K562 (cell line): ENCODE measurements around the gene DNAJC8. TPM values are rescaled to one million over a fixed set of nuclear protein-coding genes. Genes with fewer than 3 reads are reported as not detected.

ENCODE experiments used
- ERF ChIP-seq: fragments of 450-650 bp; formaldehyde crosslinking; IDR thresholded peaks from 2 replicates; pipeline ENCODE4 v1.4.0; 2020; ENCODE audit warnings: mild to moderate bottlenecking, mixed read lengths
- ETV5 ChIP-seq: sonication (generic); formaldehyde crosslinking; IDR thresholded peaks from 2 replicates; pipeline ENCODE4 v1.4.0; 2020; ENCODE audit warnings: low read depth, mild to moderate bottlenecking, missing genetic modification reagents
- FOXM1 ChIP-seq, 2 experiments: fragments of 450-650 bp in 1 of 2; sonication (generic) in 1 of 2; formaldehyde crosslinking in 1 of 2; IDR thresholded peaks; 2 replicates each; pipeline versions ENCODE4 v1.6.1 to v1.9.0; 2017 to 2022; ENCODE audit warnings: low read depth in 2 of 2, mild to moderate bottlenecking in 2 of 2, missing genetic modification reagents in 1 of 2, moderate library complexity in 1 of 2
- HEY1 ChIP-seq: fragments of 250-450 bp; sonication (Bioruptor Pico); IDR thresholded peaks from 2 replicates; pipeline ENCODE4 v1.5.0; 2020; ENCODE audit warnings: mild to moderate bottlenecking, moderate library complexity, borderline replicate concordance
- HSF4 ChIP-seq: fragments of 250-450 bp; sonication (Bioruptor Pico); IDR thresholded peaks from 2 replicates; pipeline ENCODE4 v2.1.2; 2022; ENCODE audit warnings: mild to moderate bottlenecking, moderate library complexity, borderline replicate concordance
- MCM7 ChIP-seq, 2 experiments: fragments of 450-650 bp; IDR thresholded peaks; 2 replicates each; pipeline ENCODE4 v1.6.1; 2016 to 2018
- PPARD ChIP-seq: fragments of 250-450 bp; sonication (Bioruptor Pico); IDR thresholded peaks from 2 replicates; pipeline ENCODE4 v1.8.0; 2022; ENCODE audit warnings: inconsistent platforms, mild to moderate bottlenecking, moderate library complexity
- SRSF1 ChIP-seq: fragments of 200-400 bp; formaldehyde crosslinking; IDR thresholded peaks from 2 replicates; pipeline ENCODE4 v1.6.1; 2017; ENCODE audit warnings: mild to moderate bottlenecking, low read depth, low read length, moderate library complexity
- ZNF23 ChIP-seq: fragments of 250-450 bp; sonication (Bioruptor Pico); IDR thresholded peaks from 2 replicates; pipeline ENCODE4 v1.4.0; 2020; ENCODE audit warnings: mild to moderate bottlenecking
- polyA plus RNA-seq, 8 experiments: library from polyadenylated mRNA; depleted of rRNA in 4 of 8; stranded (reverse) in 5 of 8; unstranded in 3 of 8; fragments of >200 nt; fragmentation: Nextera tagmentation in 2 of 8; fragmentation: Illumina TruSeq in 1 of 8; extraction: Ambion mirVana in 2 of 8; extraction: Trizol in 1 of 8; gene quantifications; 2 replicates each; pipeline versions ENCODE4 v1.2.1 to v1.2.3, GENCODE V29; 2011 to 2014; ENCODE audit warnings: inconsistent platforms in 1 of 8, missing spikeins in 1 of 8
- total RNA-seq, 7 experiments: library from RNA; depleted of rRNA in 6 of 7; stranded (reverse); fragments of >200 nt in 6 of 7; fragmentation: Illumina TruSeq in 2 of 7; extraction: Trizol in 2 of 7; gene quantifications; 2 replicates each; pipeline versions ENCODE4 v1.2.1 to v1.2.3, GENCODE V29; 2011 to 2021; ENCODE audit warnings: low replicate concordance in 1 of 7
- TF ChIP-seq, protein P1 (sequence below): fragments of 450-650 bp; IDR thresholded peaks from 2 replicates; pipeline ENCODE4 v1.6.1; 2016; ENCODE audit warnings: missing biosample characterization, missing genetic modification characterization
- TF ChIP-seq, protein P2 (sequence below): fragments of 450-650 bp; IDR thresholded peaks from 2 replicates; pipeline ENCODE4 v1.6.1; 2016; ENCODE audit warnings: low read depth
- TF ChIP-seq, protein P3 (sequence below): fragments of 200-800 bp; sonication (Bioruptor generic); IDR thresholded peaks from 2 replicates; pipeline ENCODE4 v1.6.1; 2016; ENCODE audit warnings: missing genetic modification characterization, missing compliant biosample characterization

Gene DNAJC8
- total and polyA plus RNA-seq, 9 of the 15 experiments (the other 6 are each of a cell fraction or from before 2014, with no cell fraction given): 143 to 508 (median 209) TPM

DNA sequence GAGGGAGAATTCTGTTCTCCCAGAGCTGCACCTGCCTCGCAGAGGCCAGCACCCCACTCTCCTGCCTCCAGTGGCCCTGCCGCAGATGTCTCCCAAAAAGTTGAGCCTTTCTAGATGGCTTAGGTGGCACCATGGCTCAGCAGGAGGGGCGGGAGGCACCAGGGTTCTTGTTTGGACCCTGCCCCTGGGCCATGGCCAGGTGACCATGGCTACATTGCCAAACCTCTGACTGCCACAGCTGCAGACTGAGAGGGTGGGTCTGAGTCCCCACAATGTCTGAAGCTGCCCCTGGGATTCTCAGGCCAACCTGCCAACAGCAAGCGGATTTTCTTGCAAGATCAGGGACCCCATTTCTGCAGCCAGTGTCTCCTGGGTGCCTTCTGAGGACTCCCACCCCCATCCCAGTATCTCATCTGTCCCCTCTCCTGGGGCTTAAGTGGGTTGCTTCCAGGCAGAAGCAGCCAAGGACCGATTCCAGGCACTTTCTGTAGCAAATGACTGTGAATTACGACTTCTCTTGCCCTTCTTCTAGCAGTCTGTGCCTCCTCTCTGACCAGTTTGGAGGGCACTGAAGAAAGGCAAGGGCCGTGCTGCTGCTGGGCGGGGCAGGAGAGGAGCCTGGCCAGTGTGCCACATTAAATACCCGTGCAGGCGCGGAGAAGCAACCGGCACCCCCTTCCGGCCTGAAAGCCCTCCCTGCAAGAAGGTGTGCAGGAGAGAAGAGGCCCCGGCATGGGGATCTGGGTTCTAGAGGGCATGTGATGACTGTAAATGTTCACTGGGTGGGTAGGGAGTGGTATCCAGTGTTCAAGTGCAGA lies 49.0 kb upstream of the DNAJC8 start (continued):
- TF ChIP-seq ETV5 (CRISPR knock-in tag) (0 out of 2 replicates have a peak, but pooled peaks have one; percentile 2), MCM7 (IDR thresholded peaks at IDR 0.05) (no peak), FOXM1 (IDR thresholded peaks at IDR 0.05; ENCODE audit: low read depth) (no peak), FOXM1 (CRISPR knock-in tag; IDR thresholded peaks at IDR 0.05; ENCODE audit: low read depth) (no peak), SRSF1 (no peak), PPARD (CRISPR knock-in tag) (no peak), ZNF23 (no peak), ERF (CRISPR knock-in tag) (no peak), HEY1 (CRISPR knock-in tag) (no peak), HSF4 (CRISPR knock-in tag) (no peak)
- TF ChIP-seq, protein P1, sequence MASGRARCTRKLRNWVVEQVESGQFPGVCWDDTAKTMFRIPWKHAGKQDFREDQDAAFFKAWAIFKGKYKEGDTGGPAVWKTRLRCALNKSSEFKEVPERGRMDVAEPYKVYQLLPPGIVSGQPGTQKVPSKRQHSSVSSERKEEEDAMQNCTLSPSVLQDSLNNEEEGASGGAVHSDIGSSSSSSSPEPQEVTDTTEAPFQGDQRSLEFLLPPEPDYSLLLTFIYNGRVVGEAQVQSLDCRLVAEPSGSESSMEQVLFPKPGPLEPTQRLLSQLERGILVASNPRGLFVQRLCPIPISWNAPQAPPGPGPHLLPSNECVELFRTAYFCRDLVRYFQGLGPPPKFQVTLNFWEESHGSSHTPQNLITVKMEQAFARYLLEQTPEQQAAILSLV (tag): no peak
- TF ChIP-seq, protein P2, sequence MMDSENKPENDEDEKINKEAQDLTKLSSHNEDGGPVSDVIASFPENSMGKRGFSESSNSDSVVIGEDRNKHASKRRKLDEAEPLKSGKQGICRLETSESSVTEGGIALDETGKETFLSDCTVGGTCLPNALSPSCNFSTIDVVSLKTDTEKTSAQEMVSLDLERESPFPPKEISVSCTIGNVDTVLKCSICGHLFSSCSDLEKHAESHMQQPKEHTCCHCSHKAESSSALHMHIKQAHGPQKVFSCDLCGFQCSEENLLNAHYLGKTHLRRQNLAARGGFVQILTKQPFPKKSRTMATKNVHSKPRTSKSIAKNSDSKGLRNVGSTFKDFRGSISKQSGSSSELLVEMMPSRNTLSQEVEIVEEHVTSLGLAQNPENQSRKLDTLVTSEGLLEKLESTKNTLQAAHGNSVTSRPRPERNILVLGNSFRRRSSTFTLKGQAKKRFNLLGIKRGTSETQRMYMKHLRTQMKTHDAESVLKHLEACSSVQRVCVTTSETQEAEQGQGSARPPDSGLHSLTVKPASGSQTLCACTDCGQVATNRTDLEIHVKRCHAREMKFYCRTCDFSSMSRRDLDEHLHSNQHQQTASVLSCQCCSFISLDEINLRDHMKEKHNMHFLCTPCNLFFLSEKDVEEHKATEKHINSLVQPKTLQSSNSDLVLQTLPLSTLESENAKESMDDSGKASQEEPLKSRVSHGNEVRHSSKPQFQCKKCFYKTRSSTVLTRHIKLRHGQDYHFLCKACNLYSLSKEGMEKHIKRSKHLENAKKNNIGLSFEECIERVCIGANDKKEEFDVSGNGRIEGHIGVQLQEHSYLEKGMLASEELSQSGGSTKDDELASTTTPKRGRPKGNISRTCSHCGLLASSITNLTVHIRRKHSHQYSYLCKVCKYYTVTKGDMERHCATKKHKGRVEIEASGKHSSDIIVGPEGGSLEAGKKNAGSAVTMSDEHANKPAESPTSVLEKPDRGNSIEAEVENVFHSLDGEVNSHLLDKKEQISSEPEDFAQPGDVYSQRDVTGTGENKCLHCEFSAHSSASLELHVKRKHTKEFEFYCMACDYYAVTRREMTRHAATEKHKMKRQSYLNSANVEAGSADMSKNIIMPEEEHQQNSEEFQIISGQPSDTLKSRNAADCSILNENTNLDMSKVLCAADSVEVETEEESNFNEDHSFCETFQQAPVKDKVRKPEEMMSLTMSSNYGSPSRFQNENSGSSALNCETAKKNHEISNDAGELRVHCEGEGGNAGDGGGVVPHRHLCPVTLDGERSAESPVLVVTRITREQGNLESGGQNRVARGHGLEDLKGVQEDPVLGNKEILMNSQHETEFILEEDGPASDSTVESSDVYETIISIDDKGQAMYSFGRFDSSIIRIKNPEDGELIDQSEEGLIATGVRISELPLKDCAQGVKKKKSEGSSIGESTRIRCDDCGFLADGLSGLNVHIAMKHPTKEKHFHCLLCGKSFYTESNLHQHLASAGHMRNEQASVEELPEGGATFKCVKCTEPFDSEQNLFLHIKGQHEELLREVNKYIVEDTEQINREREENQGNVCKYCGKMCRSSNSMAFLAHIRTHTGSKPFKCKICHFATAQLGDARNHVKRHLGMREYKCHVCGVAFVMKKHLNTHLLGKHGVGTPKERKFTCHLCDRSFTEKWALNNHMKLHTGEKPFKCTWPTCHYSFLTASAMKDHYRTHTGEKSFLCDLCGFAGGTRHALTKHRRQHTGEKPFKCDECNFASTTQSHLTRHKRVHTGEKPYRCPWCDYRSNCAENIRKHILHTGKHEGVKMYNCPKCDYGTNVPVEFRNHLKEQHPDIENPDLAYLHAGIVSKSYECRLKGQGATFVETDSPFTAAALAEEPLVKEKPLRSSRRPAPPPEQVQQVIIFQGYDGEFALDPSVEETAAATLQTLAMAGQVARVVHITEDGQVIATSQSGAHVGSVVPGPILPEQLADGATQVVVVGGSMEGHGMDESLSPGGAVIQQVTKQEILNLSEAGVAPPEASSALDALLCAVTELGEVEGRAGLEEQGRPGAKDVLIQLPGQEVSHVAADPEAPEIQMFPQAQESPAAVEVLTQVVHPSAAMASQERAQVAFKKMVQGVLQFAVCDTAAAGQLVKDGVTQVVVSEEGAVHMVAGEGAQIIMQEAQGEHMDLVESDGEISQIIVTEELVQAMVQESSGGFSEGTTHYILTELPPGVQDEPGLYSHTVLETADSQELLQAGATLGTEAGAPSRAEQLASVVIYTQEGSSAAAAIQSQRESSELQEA: no peak
- TF ChIP-seq, protein P3, sequence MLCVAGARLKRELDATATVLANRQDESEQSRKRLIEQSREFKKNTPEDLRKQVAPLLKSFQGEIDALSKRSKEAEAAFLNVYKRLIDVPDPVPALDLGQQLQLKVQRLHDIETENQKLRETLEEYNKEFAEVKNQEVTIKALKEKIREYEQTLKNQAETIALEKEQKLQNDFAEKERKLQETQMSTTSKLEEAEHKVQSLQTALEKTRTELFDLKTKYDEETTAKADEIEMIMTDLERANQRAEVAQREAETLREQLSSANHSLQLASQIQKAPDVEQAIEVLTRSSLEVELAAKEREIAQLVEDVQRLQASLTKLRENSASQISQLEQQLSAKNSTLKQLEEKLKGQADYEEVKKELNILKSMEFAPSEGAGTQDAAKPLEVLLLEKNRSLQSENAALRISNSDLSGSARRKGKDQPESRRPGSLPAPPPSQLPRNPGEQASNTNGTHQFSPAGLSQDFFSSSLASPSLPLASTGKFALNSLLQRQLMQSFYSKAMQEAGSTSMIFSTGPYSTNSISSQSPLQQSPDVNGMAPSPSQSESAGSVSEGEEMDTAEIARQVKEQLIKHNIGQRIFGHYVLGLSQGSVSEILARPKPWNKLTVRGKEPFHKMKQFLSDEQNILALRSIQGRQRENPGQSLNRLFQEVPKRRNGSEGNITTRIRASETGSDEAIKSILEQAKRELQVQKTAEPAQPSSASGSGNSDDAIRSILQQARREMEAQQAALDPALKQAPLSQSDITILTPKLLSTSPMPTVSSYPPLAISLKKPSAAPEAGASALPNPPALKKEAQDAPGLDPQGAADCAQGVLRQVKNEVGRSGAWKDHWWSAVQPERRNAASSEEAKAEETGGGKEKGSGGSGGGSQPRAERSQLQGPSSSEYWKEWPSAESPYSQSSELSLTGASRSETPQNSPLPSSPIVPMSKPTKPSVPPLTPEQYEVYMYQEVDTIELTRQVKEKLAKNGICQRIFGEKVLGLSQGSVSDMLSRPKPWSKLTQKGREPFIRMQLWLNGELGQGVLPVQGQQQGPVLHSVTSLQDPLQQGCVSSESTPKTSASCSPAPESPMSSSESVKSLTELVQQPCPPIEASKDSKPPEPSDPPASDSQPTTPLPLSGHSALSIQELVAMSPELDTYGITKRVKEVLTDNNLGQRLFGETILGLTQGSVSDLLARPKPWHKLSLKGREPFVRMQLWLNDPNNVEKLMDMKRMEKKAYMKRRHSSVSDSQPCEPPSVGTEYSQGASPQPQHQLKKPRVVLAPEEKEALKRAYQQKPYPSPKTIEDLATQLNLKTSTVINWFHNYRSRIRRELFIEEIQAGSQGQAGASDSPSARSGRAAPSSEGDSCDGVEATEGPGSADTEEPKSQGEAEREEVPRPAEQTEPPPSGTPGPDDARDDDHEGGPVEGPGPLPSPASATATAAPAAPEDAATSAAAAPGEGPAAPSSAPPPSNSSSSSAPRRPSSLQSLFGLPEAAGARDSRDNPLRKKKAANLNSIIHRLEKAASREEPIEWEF (CRISPR knock-in tag): no peak
